K562 (cell line): Measurements from ENCODE around the gene SERPINA10. TPM values are rescaled to one million over a fixed set of nuclear protein-coding genes. Genes with fewer than 3 reads are reported as not detected.

Experiments
- ATAC-seq: fragments of 200-7000 bp; cut with Tn5 transposase; 3 replicates; pipeline ENCODE4 v1.9.1; 2020; ENCODE audit warnings: moderate library complexity
- BruUV-seq: library from RNA; stranded (reverse); fragments of 400-500 nt; replicated peaks from 2 replicates; lab custom pipeline; 2021; lab: Mats Ljungman, UMichigan
- CTCF ChIA-PET: fragments of 300-600 bp; formaldehyde crosslinking; extraction: SDS; loops from one replicate; lab custom pipeline; 2021; ENCODE audit warnings: low intra/inter-chr PET ratio; lab: Yijun Ruan, JAX
- POLR2A ChIA-PET: fragments of 300-600, 350-650 bp; sonication (Branson Sonifier 250); formaldehyde crosslinking; extraction: SDS; loops from one replicate; lab custom pipeline; 2021; ENCODE audit warnings: antibody characterized with exemption, inconsistent platforms; lab: Yijun Ruan, JAX
- DNase-seq, 4 experiments: peaks; one replicate each; pipeline versions ENCODE4 v3.0.0 to v3.0.0-alpha.2; 2011 to 2018; ENCODE audit warnings: low spot score in 3 of 4, mixed read lengths in 3 of 4; ENCODE audit errors: extremely low read depth in 1 of 4
- FAIRE-seq: peaks from 2 replicates; lab custom pipeline; 2011; peaks lifted over from hg19 to GRCh38; lab: Jason Lieb, UNC
- H2AFZ ChIP-seq: 2 replicates; pipeline ENCODE4 v1.6.0; 2011; ENCODE audit warnings: low read depth, low read length, control low read depth, inconsistent platforms
- H3K27ac ChIP-seq: fragments of 200-600 bp; 3 replicates; pipeline ENCODE4 v1.8.0; 2011; ENCODE audit warnings: low read depth, mild to moderate bottlenecking, control low read depth, inconsistent platforms, low read length, moderate library complexity, mixed read lengths; ENCODE audit errors: extremely low read depth
- H3K27me3 ChIP-seq, 2 experiments: fragments of 300-600 bp in 1 of 2; 2 replicates in 1 of 2; 3 replicates in 1 of 2; pipeline versions ENCODE4 v1.6.0 to v1.8.0; 2011; ENCODE audit warnings: inconsistent platforms in 2 of 2, low read length in 2 of 2, mild to moderate bottlenecking in 1 of 2, mixed read lengths in 1 of 2, moderate library complexity in 1 of 2; ENCODE audit not compliant: control insufficient read depth in 2 of 2, insufficient read depth in 2 of 2
- H3K36me3 ChIP-seq: fragments of 300-600 bp; 3 replicates; pipeline ENCODE4 v1.8.0; 2011; ENCODE audit warnings: mild to moderate bottlenecking, low read length, inconsistent platforms; ENCODE audit not compliant: control insufficient read depth, insufficient read depth
- H3K4me1 ChIP-seq, 2 experiments: fragments of 200-600 bp in 1 of 2; replicated peaks in 1 of 2; 2 replicates in 1 of 2; 3 replicates in 1 of 2; pipeline versions ENCODE4 v1.5.1 to v1.8.0; 2011; ENCODE audit warnings: inconsistent platforms in 2 of 2, low read length in 2 of 2, mild to moderate bottlenecking in 1 of 2, mixed read lengths in 1 of 2, moderate library complexity in 1 of 2; ENCODE audit not compliant: control insufficient read depth in 2 of 2, insufficient read depth in 2 of 2
- H3K4me2 ChIP-seq: 2 replicates; pipeline ENCODE4 v1.6.1; 2011; ENCODE audit warnings: low read length, control low read depth, inconsistent platforms, mixed read lengths; ENCODE audit not compliant: insufficient read depth
- H3K4me3 ChIP-seq: fragments of 200-600 bp; sonication (generic), shearing (Covaris generic); 2 replicates; pipeline ENCODE4 v1.5.1; 2016; ENCODE audit warnings: control low read depth, inconsistent platforms
- H3K79me2 ChIP-seq: fragments of 200-600 bp; 3 replicates; pipeline ENCODE4 v1.8.0; 2011; ENCODE audit warnings: low read length, inconsistent platforms; ENCODE audit not compliant: control insufficient read depth, insufficient read depth
- H3K9ac ChIP-seq, 2 experiments: 2 replicates each; pipeline versions ENCODE4 v1.6.0 to v1.6.1; 2011; ENCODE audit warnings: low read depth in 2 of 2, low read length in 2 of 2, control low read depth in 1 of 2, inconsistent platforms in 1 of 2, mild to moderate bottlenecking in 1 of 2, mixed read lengths in 1 of 2; ENCODE audit not compliant: insufficient read depth in 1 of 2
- H3K9me1 ChIP-seq: one replicate; pipeline ENCODE4 v1.6.0; 2011; ENCODE audit warnings: inconsistent platforms, mild to moderate bottlenecking, low read length, moderate library complexity; ENCODE audit not compliant: control insufficient read depth, insufficient read depth
- H3K9me3 ChIP-seq: replicated peaks from 2 replicates; pipeline ENCODE4 v1.5.1; 2011; ENCODE audit warnings: low read depth, low read length, inconsistent platforms; ENCODE audit not compliant: control insufficient read depth, insufficient read depth
- H4K20me1 ChIP-seq: replicated peaks from 2 replicates; pipeline ENCODE4 v1.6.1; 2011; ENCODE audit warnings: low read length, inconsistent platforms, mixed read lengths; ENCODE audit not compliant: control insufficient read depth, insufficient read depth
- CBX2 ChIP-seq: fragments of 200-600 bp; sonication (generic); IDR thresholded peaks from one replicate; pipeline ENCODE4 v1.6.1; 2012; ENCODE audit warnings: mild to moderate bottlenecking, low read length, inconsistent platforms; ENCODE audit not compliant: insufficient read depth, poor library complexity, severe bottlenecking
- FOS ChIP-seq: IDR thresholded peaks from 3 replicates; pipeline ENCODE4 v1.6.1; 2011; ENCODE audit not compliant: insufficient read length; ENCODE audit errors: extremely low read depth
- FOXP1 ChIP-seq: sonication (generic); formaldehyde crosslinking; IDR thresholded peaks from 2 replicates; pipeline ENCODE4 v1.8.0; 2022; ENCODE audit warnings: mild to moderate bottlenecking, missing genetic modification reagents
- HES1 ChIP-seq: fragments of 450-650 bp; IDR thresholded peaks from 2 replicates; pipeline ENCODE4 v1.6.1; 2016; ENCODE audit warnings: low read depth, mild to moderate bottlenecking, moderate library complexity
- HIVEP1 ChIP-seq: fragments of 250-450 bp; sonication (Bioruptor Pico); IDR thresholded peaks from 2 replicates; pipeline ENCODE4 v1.4.0; 2020; ENCODE audit warnings: mild to moderate bottlenecking
- OTX1 ChIP-seq: fragments of 450-650 bp; formaldehyde crosslinking; IDR thresholded peaks from 2 replicates; pipeline ENCODE4 v1.4.0; 2022; ENCODE audit warnings: mild to moderate bottlenecking
- SRSF1 ChIP-seq: fragments of 200-400 bp; formaldehyde crosslinking; IDR thresholded peaks from 2 replicates; pipeline ENCODE4 v1.6.1; 2017; ENCODE audit warnings: mild to moderate bottlenecking, low read depth, low read length, moderate library complexity
- TAL1 ChIP-seq: fragments of 450-650 bp; IDR thresholded peaks from 2 replicates; pipeline ENCODE4 v1.6.1; 2016; ENCODE audit warnings: mild to moderate bottlenecking
- TRIM25 ChIP-seq: fragments of 450-650 bp; IDR thresholded peaks from 2 replicates; pipeline ENCODE4 v1.7.0; 2016; ENCODE audit warnings: borderline replicate concordance
- ZNF175 ChIP-seq: fragments of 200-800 bp; sonication (Bioruptor generic); IDR thresholded peaks from 2 replicates; pipeline ENCODE4 v1.6.1; 2016; ENCODE audit warnings: low read depth, mild to moderate bottlenecking, missing genetic modification characterization, missing compliant biosample characterization
- ZNF699 ChIP-seq: fragments of 250-450 bp; sonication (Bioruptor Pico); IDR thresholded peaks from 2 replicates; pipeline ENCODE4 v1.8.0; 2021; ENCODE audit warnings: mild to moderate bottlenecking, moderate library complexity; ENCODE audit not compliant: insufficient replicate concordance
- WGBS: fragments of 100-300 bp; shearing (Covaris generic); methylation state at CpG from one replicate; pipeline ENCODE4 v1.1.6; 2016; ENCODE audit warnings: low coverage, mixed read lengths; ENCODE audit not compliant: insufficient coverage; ENCODE audit errors: missing lambda C conversion rate; 5-methylcytosine and 5-hydroxymethylcytosine counted together
- in situ Hi-C: fragments of 300-500 bp; cut with MboI; formaldehyde crosslinking; loops from 4 replicates; pipeline ENCODE4 v1.15.0; 2018; ENCODE audit warnings: inconsistent platforms, mixed read lengths
- intact Hi-C: fragments of 100-400 bp; cut with micrococcal nuclease; formaldehyde crosslinking; loops from 2 replicates; pipeline ENCODE4 v1.14.2; 2022
- polyA plus RNA-seq, 8 experiments: library from polyadenylated mRNA; depleted of rRNA in 4 of 8; stranded (reverse) in 5 of 8; unstranded in 3 of 8; fragments of >200 nt; fragmentation: Nextera tagmentation in 2 of 8; fragmentation: Illumina TruSeq in 1 of 8; extraction: Ambion mirVana in 2 of 8; extraction: Trizol in 1 of 8; gene quantifications; 2 replicates each; pipeline versions ENCODE4 v1.2.1 to v1.2.3, GENCODE V29; 2011 to 2014; ENCODE audit warnings: inconsistent platforms in 1 of 8, missing spikeins in 1 of 8
- total RNA-seq, 7 experiments: library from RNA; depleted of rRNA in 6 of 7; stranded (reverse); fragments of >200 nt in 6 of 7; fragmentation: Illumina TruSeq in 2 of 7; extraction: Trizol in 2 of 7; gene quantifications; 2 replicates each; pipeline versions ENCODE4 v1.2.1 to v1.2.3, GENCODE V29; 2011 to 2021; ENCODE audit warnings: low replicate concordance in 1 of 7

The SERPINA10 gene
- total and polyA plus RNA-seq, 9 of the 15 experiments (the other 6 are each of a cell fraction or from before 2014, with no cell fraction given), result not detected

GRCh38 chr14:94288610-94289465, 4.2 kb downstream of the SERPINA10 start:
- Histone ChIP-seq H3K4me3 (no peak overlapping the region), H3K36me3 (no peaks in the 10 kb centered on the region), H3K9me3 (no peaks in the 10 kb centered on the region), H2AFZ (no peak overlapping the region), H3K27me3 (peaks cover 0 to 6% of the 10 kb centered on the region in 2 experiments; a peak in 1 of 5 replicates), H3K4me1 (no peaks in the 10 kb centered on the region), H3K79me2 (no peaks in the 10 kb centered on the region), H3K27ac (no peak overlapping the region), H3K9me1 (no peaks in the 10 kb centered on the region), H3K9ac (no peak overlapping the region), H3K4me2 (no peak overlapping the region), H4K20me1 (no peaks in the 10 kb centered on the region)
- ATAC-seq (no peak), FAIRE-seq (no peak), DNase-seq (no peak)
- ChIA-PET POLR2A (interaction anchor here (0.5 kb wide), 1 partner anchor 174 kb away, joined by 3 read pairs; no protein-coding TSS in a partner anchor), CTCF (no interaction called here)
- BruUV-seq, result no TSS peak
- in situ Hi-C loops (no loop called here), intact Hi-C loops (no loop called here)
- 2% methylated on average over 10 of the region's 14 CpGs for WGBS
- TF ChIP-seq HES1 (no peak), FOXP1 (CRISPR knock-in tag) (no peak), TRIM25 (no peak), ZNF699 (CRISPR knock-in tag) (no peak), OTX1 (no peak), HIVEP1 (CRISPR knock-in tag) (no peak), ZNF175 (CRISPR knock-in tag) (no peak), CBX2 (no peak), TAL1 (no peak), SRSF1 (no peak), FOS (no peak)
